Epithelial cell of esophagus (primary cell): ENCODE results near the gene CCDC88C.

Experiments
- DNase-seq: peaks from one replicate; pipeline ENCODE4 v3.0.0; 2010; ENCODE audit warnings: low read depth
- H3K4me3 ChIP-seq: 2 replicates; pipeline ENCODE4 v1.5.1; 2011; ENCODE audit warnings: mild to moderate bottlenecking, low read length, control low read depth
- TF ChIP-seq, protein P1 (sequence below): IDR thresholded peaks from 2 replicates; pipeline ENCODE4 v1.5.1; 2011; ENCODE audit warnings: low read depth, mild to moderate bottlenecking, low read length, control low read depth, inconsistent platforms; ENCODE audit not compliant: insufficient read depth; ENCODE audit errors: missing control alignments

The CCDC88C gene

DNA sequence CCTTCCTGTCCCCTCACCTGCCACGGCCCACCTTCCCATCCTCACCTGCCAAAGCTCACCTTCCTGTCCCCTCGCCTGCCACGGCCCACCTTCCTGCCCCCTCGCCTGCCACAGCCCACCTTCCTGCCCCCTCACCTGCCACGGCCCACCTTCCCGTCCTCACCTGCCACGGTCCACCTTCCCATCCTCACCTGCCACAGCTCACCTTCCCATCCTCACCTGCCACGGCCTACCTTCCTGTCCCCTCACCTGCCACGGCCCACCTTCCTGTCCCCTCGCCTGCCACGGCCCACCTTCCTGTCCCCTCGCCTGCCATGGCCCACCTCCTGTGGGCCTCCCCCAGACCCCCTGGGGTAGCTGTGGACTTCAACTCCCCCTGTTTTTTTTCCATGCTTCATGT lies 124.3 kb downstream of the CCDC88C start:
- TF ChIP-seq, protein P1, sequence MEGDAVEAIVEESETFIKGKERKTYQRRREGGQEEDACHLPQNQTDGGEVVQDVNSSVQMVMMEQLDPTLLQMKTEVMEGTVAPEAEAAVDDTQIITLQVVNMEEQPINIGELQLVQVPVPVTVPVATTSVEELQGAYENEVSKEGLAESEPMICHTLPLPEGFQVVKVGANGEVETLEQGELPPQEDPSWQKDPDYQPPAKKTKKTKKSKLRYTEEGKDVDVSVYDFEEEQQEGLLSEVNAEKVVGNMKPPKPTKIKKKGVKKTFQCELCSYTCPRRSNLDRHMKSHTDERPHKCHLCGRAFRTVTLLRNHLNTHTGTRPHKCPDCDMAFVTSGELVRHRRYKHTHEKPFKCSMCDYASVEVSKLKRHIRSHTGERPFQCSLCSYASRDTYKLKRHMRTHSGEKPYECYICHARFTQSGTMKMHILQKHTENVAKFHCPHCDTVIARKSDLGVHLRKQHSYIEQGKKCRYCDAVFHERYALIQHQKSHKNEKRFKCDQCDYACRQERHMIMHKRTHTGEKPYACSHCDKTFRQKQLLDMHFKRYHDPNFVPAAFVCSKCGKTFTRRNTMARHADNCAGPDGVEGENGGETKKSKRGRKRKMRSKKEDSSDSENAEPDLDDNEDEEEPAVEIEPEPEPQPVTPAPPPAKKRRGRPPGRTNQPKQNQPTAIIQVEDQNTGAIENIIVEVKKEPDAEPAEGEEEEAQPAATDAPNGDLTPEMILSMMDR = no peak
- H3K4me3 ChIP-seq = no peak overlapping the region
- DNase-seq = no peak

DNA sequence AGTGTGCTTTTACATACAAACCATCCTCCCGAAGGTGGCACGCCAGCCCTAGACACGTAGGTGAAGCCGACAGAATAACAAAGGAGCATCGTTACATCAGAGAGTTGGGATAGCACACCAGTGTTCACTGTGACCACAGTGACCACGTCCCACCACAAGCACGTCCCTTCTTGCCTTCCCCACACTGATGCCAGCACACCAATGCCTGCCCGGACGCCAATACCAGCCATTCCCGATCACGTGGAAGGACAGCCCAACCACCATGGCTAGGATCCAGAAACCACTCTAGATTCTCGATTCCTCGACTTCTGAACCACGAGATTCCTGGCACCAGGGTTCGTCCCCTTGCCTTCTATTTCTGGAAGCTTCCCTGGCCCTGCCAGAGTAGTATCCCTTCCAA lies 125.1 kb downstream of the CCDC88C start:
- TF ChIP-seq, protein P1 = no peak
- peak; percentile 32 for DNase-seq
- H3K4me3 ChIP-seq = no peak overlapping the region

DNA sequence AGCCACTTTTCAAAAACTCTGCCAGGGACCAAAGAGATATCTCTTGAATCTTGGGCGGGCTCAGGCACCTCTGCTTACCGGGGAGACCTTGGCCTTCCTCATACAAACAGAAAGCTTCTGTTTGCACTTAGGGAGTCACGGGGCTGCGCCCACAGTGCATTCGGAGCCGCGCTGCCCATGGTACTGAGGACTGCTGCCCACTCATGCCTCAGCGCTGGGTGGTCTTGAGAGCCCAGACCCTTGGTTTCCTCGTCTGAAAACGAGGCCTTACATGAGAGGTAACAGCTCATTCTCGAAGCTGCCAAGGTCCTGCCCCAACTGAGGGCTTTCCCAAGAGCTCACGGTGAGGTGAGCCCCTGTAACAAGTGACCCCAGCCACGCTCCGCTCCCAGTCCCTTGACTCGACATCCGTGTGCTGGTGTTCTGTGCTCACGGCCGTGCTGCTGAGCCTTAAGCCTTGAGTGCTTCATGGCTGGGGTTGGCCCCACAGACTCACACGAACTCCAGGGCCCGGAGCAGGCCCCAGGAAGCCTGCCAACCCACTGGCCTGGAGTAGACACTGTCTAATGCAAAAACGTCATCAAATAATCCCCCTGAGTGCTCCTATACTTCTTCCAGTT lies 125.7 kb downstream of the CCDC88C start:
- TF ChIP-seq, protein P1 = no peak
- DNase-seq = no peak
- no peak overlapping the region for H3K4me3 ChIP-seq

DNA sequence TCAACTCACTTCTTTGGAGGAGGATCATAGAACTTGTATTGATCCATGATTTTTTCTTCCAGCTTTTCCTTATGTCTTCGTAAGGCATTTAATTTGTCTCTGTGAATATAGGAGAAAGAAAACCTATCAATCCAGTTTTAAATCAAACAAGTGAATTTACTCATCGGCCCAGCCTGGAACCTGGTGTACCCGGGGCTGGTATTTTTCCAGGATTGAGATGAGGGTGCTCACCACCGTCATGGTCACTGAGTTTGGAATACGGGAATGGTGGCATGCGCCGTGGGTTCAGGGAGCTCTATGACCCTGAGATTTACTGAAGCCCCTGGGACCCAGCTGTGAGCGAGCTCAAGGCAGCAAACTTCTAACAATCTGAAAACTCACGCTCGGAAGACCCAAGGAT lies 126.6 kb downstream of the CCDC88C start:
- no peak for DNase-seq
- TF ChIP-seq, protein P1 = no peak
- no peak overlapping the region for H3K4me3 ChIP-seq

DNA sequence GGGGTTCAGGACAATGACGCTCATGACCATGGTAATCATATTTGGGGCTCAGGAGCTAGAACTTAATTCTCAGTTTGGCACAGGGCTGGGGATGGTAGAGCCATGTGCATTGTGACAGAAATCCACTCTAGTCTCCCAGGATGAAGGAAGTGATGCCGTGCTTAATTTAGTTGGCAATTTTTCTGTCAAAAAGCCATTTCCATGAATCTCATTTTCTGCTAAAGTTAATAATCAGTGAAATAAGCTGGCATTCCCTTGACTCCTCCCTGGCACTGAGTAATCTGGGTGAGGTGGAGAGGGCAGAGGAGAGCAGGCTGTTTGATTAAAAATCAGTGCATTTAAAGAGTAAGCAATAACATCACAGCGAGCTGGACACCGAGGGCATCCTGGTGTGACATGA lies 128.2 kb downstream of the CCDC88C start:
- TF ChIP-seq, protein P1 = no peak
- H3K4me3 ChIP-seq = no peak overlapping the region
- DNase-seq = no peak

DNA sequence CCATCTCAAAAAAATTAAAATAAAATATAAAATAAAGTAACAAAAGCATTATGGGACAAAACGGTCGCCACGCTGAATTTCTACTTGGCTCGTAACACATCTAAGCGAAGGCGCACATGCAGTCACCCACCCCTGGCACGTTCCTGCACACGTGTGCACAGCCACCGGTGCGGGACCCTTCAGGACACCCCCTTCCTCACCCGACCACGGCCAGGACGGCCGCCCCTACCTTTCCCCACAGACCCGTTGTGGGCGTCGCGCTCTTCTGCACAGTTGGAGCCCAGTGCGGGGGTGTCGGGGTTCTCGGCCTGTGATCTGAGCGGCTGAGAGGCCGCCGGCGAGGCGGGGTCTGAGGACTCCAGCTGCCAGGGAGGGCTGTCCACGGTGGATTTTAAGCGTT lies 128.7 kb downstream of the CCDC88C start:
- DNase-seq = no peak
- TF ChIP-seq, protein P1 = no peak
- no peak overlapping the region for H3K4me3 ChIP-seq

DNA sequence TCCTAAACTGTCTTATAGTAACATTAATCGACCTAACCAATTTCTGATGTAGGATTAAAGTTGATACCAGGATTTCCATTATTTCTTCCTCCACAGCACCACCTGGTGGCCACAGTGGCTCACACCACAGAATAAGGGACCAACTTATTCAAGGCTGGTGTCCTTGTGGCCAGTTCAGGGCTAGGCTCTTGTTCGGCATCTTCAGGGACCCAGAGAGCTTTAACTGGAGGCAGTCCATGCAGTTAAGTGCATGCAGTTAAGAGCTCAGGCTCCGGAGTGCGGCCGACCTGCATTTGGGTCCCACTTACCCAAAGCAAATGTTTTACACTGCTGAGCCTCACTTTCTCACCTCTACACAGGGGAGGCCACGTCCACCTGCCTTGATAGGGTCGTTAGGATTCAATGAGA lies 131.1 kb downstream of the CCDC88C start:
- peak; percentile 74 for DNase-seq
- TF ChIP-seq, protein P1 = peak; percentile 92
- H3K4me3 ChIP-seq = no peak overlapping the region
